ENCODE measurements around the gene APOC3. TPM values are rescaled to one million over a fixed set of nuclear protein-coding genes. Genes with fewer than 3 reads are reported as not detected.

Gene APOC3
- total and polyA plus RNA-seq, 9 of the 15 experiments (the other 6 are each of a cell fraction or from before 2014, with no cell fraction given) = 1.1 TPM; not detected in 8

DNA sequence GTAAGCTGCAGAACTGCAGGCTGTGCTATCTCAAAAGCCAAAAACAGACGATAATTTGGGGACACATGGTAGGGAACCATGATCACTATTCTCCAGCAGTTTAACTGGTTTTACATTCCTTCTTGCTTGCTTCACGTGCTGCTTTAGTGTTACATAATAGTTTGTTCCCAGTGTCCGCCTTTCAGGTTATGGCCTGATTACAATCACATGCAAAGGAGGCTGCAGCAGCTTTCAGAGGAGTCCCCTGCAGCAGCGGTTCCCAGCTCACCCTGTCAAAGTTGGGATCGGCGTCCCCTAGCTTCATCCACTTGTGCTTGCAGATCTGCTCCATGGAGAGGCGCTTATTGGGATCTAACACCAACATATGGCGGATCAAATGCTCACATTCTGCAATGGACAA lies 46.9 kb downstream of the APOC3 start:
- Histone ChIP-seq H2AFZ (ENCODE audit: low read depth, low read length) (no peak overlapping the region), H3K27ac (ENCODE audit: extremely low read depth, low read depth, low read length) (no peak overlapping the region), H3K4me1 (replicated peaks in 1 of 2; ENCODE audit: control insufficient read depth in 2 of 2, insufficient read depth in 2 of 2, low read length in 2 of 2) (no peaks in the 10 kb centered on the region), H3K9me1 (ENCODE audit: control insufficient read depth, insufficient read depth, low read length) (no peaks in the 10 kb centered on the region), H3K4me2 (ENCODE audit: insufficient read depth, low read length) (no peak overlapping the region), H3K4me3 (no peak overlapping the region), H3K9ac (ENCODE audit: insufficient read depth in 1 of 2, low read depth in 2 of 2, low read length in 2 of 2) (no peak overlapping the region), H3K9me3 (replicated peaks; ENCODE audit: control insufficient read depth, insufficient read depth, low read depth, low read length) (no peaks in the 10 kb centered on the region), H4K20me1 (replicated peaks; ENCODE audit: control insufficient read depth, insufficient read depth, low read length) (no peaks in the 10 kb centered on the region), H3K36me3 (ENCODE audit: control insufficient read depth, insufficient read depth, low read length) (peaks cover 40% of the 10 kb centered on the region), H3K27me3 (ENCODE audit: control insufficient read depth in 2 of 2, insufficient read depth in 2 of 2, low read length in 2 of 2) (no peaks in the 10 kb centered on the region), H3K79me2 (ENCODE audit: control insufficient read depth, insufficient read depth, low read length) (no peaks in the 10 kb centered on the region)
- no peak for FAIRE-seq
- in situ Hi-C loops (cut with MboI) (no loop called here), intact Hi-C loops (cut with micrococcal nuclease) (no loop called here)
- no peak for ATAC-seq
- DNase-seq (ENCODE audit: extremely low read depth in 1 of 4, low spot score in 3 of 4) = no peak
- 72% methylated on average over 8 of the region's 8 CpGs for WGBS (ENCODE audit: insufficient coverage, low coverage, missing lambda C conversion rate)
- ChIA-PET CTCF (ENCODE audit: low intra/inter-chr PET ratio) (no interaction called here), POLR2A (no interaction called here)
- no TSS peak for BruUV-seq (replicated peaks)
- no peak for TF ChIP-seq ZNF140 (CRISPR knock-in tag; IDR thresholded peaks at IDR 0.05)
- no peak for TF ChIP-seq PURB (CRISPR knock-in tag; IDR thresholded peaks at IDR 0.05; ENCODE audit: low read depth)
- TF ChIP-seq, protein P1, sequence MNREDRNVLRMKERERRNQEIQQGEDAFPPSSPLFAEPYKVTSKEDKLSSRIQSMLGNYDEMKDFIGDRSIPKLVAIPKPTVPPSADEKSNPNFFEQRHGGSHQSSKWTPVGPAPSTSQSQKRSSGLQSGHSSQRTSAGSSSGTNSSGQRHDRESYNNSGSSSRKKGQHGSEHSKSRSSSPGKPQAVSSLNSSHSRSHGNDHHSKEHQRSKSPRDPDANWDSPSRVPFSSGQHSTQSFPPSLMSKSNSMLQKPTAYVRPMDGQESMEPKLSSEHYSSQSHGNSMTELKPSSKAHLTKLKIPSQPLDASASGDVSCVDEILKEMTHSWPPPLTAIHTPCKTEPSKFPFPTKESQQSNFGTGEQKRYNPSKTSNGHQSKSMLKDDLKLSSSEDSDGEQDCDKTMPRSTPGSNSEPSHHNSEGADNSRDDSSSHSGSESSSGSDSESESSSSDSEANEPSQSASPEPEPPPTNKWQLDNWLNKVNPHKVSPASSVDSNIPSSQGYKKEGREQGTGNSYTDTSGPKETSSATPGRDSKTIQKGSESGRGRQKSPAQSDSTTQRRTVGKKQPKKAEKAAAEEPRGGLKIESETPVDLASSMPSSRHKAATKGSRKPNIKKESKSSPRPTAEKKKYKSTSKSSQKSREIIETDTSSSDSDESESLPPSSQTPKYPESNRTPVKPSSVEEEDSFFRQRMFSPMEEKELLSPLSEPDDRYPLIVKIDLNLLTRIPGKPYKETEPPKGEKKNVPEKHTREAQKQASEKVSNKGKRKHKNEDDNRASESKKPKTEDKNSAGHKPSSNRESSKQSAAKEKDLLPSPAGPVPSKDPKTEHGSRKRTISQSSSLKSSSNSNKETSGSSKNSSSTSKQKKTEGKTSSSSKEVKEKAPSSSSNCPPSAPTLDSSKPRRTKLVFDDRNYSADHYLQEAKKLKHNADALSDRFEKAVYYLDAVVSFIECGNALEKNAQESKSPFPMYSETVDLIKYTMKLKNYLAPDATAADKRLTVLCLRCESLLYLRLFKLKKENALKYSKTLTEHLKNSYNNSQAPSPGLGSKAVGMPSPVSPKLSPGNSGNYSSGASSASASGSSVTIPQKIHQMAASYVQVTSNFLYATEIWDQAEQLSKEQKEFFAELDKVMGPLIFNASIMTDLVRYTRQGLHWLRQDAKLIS (CRISPR knock-in tag; IDR thresholded peaks at IDR 0.05) = no peak
- TF ChIP-seq, protein P2, sequence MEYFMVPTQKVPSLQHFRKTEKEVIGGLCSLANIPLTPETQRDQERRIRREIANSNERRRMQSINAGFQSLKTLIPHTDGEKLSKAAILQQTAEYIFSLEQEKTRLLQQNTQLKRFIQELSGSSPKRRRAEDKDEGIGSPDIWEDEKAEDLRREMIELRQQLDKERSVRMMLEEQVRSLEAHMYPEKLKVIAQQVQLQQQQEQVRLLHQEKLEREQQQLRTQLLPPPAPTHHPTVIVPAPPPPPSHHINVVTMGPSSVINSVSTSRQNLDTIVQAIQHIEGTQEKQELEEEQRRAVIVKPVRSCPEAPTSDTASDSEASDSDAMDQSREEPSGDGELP (CRISPR knock-in tag; IDR thresholded peaks at IDR 0.05; ENCODE audit: borderline replicate concordance) = no peak
- TF ChIP-seq ZNF184 (CRISPR knock-in tag; IDR thresholded peaks at IDR 0.05) = no peak
- TF ChIP-seq, protein P3, sequence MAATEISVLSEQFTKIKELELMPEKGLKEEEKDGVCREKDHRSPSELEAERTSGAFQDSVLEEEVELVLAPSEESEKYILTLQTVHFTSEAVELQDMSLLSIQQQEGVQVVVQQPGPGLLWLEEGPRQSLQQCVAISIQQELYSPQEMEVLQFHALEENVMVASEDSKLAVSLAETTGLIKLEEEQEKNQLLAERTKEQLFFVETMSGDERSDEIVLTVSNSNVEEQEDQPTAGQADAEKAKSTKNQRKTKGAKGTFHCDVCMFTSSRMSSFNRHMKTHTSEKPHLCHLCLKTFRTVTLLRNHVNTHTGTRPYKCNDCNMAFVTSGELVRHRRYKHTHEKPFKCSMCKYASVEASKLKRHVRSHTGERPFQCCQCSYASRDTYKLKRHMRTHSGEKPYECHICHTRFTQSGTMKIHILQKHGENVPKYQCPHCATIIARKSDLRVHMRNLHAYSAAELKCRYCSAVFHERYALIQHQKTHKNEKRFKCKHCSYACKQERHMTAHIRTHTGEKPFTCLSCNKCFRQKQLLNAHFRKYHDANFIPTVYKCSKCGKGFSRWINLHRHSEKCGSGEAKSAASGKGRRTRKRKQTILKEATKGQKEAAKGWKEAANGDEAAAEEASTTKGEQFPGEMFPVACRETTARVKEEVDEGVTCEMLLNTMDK (IDR thresholded peaks at IDR 0.05; ENCODE audit: borderline replicate concordance, insufficient read depth, low read depth, low read length, poor library complexity, severe bottlenecking) = no peak
- no peak for TF ChIP-seq FOSL1 (tag; conservative IDR thresholded peaks at IDR 0.05)
- TF ChIP-seq CEBPB (tag; IDR thresholded peaks at IDR 0.05) = no peak
- TF ChIP-seq, protein P4, sequence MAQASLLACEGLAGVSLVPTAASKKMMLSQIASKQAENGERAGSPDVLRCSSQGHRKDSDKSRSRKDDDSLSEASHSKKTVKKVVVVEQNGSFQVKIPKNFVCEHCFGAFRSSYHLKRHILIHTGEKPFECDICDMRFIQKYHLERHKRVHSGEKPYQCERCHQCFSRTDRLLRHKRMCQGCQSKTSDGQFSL (CRISPR knock-in tag; IDR thresholded peaks at IDR 0.05) = no peak
- TF ChIP-seq, protein P4 (tag; IDR thresholded peaks at IDR 0.05) = no peak
- no peak for TF ChIP-seq SRF (CRISPR knock-in tag; IDR thresholded peaks at IDR 0.05)
- TF ChIP-seq ZNF232 (CRISPR knock-in tag; IDR thresholded peaks at IDR 0.05) = no peak

Data from K562 (cell line).